Upper lobe of left lung (tissue), 6 donors: ENCODE data around the gene NSD2. TPM values are rescaled to one million over a fixed set of nuclear protein-coding genes. Genes with fewer than 3 reads are reported as not detected.
"Not testable (repeated sequence)": the region's sequence is repeated elsewhere in the genome, so short reads cannot be mapped to it uniquely, and the experiment has no call there.

Experiments
- ATAC-seq, 2 donors: fragments of 200-7000 bp; cut with Tn5 transposase; one replicate each; pipeline ENCODE4 v1.9.1; 2022; ENCODE audit warnings: mild to moderate bottlenecking in 2 of 2, moderate library complexity in 2 of 2; ENCODE audit not compliant: low FRiP score in 2 of 2
- DNase-seq, 2 donors: peaks; one replicate each; pipeline ENCODE4 v3.0.0-alpha.2; 2019 to 2020
- H3K27ac ChIP-seq, 4 donors: fragments of 200-600 bp; sonication (generic); one replicate each; pipeline ENCODE4 v1.5.1; 2016 to 2019
- H3K27me3 ChIP-seq, 4 donors: fragments of 200-600 bp; sonication (generic); one replicate each; pipeline ENCODE4 v1.5.1; 2017 to 2019
- H3K36me3 ChIP-seq, 4 donors: fragments of 200-600 bp; sonication (generic); one replicate each; pipeline ENCODE4 v1.5.1; 2016 to 2019
- H3K4me1 ChIP-seq, 4 donors: fragments of 200-600 bp; sonication (generic); one replicate each; pipeline ENCODE4 v1.5.1; 2018 to 2019
- H3K4me3 ChIP-seq, 4 donors: fragments of 200-600 bp; sonication (generic); one replicate each; pipeline ENCODE4 v1.5.1; 2017 to 2019; ENCODE audit warnings: mild to moderate bottlenecking in 2 of 4, moderate library complexity in 1 of 4
- H3K9me3 ChIP-seq, 4 donors: fragments of 200-600 bp; sonication (generic); one replicate each; pipeline ENCODE4 v1.5.1; 2018 to 2019
- EP300 ChIP-seq, 4 donors: sonication (generic); formaldehyde crosslinking; IDR thresholded peaks; one replicate each; pipeline ENCODE4 v1.5.1; 2017; ENCODE audit warnings: antibody characterized with exemption in 4 of 4, control low read depth in 2 of 4
- POLR2A ChIP-seq, 4 donors: fragments of 450-650 bp; IDR thresholded peaks; one replicate each; pipeline ENCODE4 v1.5.1; 2016 to 2017; ENCODE audit warnings: antibody characterized with exemption in 4 of 4, mild to moderate bottlenecking in 2 of 4
- POLR2AphosphoS5 ChIP-seq, 2 donors: sonication (generic); formaldehyde crosslinking; IDR thresholded peaks; one replicate each; pipeline ENCODE4 v1.5.1; 2017; ENCODE audit warnings: antibody characterized with exemption in 2 of 2
- WGBS, 2 donors: methylation state at CpG; one replicate each; pipeline ENCODE4 v1.1.5; 2017 to 2018; 5-methylcytosine and 5-hydroxymethylcytosine counted together
- small RNA-seq, 4 donors: library from RNA; depleted of rRNA; stranded (forward); fragments of <200 nt; gene quantifications; one replicate each; pipeline ENCODE3, GENCODE V24; 2016
- total RNA-seq, 6 donors: library from RNA; depleted of rRNA in 4 of 6; stranded (reverse); fragments of >200 nt in 4 of 6; gene quantifications; one replicate each; pipeline versions ENCODE4 v1.1.0 to v1.2.1, GENCODE V29; 2016 to 2021
- TF ChIP-seq, protein P1 (sequence below), 6 experiments: fragments of 450-650 bp in 4 of 6; fragments of 200-600 bp in 2 of 6; sonication (generic) in 2 of 6; IDR thresholded peaks; one replicate each; pipeline ENCODE4 v1.5.1; 2016 to 2019; ENCODE audit warnings: antibody characterized with exemption in 6 of 6
- donor health status: DM: no; HTN: no; CAD: no; lungs with moderate emphysema.
- donor health status: DM: no; HTN: yes; CAD: no; lungs with severe emphysema.

The NSD2 gene
- total RNA-seq, 6 donors from 2014 or later: 35.7 to 164 (median 53.1) TPM

DNA sequence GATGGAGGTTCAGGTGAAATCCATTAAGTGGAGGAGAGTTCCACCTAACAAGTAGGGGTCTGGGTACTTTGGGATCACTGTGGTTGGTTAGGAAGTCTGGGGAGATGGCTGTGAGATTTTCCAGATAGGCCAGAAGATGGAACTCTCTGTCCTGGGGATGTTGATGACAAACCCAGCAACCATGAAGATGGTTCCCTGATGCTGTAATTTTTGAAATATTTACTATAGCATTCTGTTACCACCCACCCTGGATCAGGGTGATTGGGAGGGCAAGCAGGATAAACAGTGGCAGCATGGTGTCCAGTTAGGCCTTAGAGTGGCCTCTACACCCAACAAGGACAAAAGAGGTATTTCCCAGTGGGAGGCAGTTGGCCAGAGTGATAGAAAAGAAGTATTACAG is 153.5 kb downstream of the NSD2 start:
- H3K27ac ChIP-seq: no peak overlapping the region
- no peak for ATAC-seq

DNA sequence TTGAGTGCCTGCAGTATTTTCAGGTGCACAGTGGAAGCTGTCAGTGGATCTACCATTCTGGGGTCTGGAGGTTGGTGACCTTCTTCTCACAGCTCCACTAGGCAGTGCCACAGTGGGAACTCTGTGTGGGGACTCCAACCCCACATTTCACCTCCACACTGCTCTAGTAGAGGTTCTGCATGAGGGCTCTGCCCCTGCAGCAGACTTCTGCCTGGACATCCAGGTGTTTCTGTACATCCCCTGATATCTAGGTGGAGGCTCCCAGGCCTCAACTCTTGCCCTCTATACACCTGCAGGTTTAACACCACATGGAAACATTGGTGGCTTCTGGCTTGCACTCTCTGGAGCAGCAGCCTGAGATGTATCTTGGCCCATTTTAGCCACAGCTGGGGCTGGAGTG is 154.6 kb downstream of the NSD2 start:
- DNase-seq (no peak), ATAC-seq (no peak)
- Histone ChIP-seq H3K36me3 (no peaks in the 10 kb centered on the region), H3K27ac (no peak overlapping the region), H3K27me3 (no peaks in the 10 kb centered on the region), H3K4me1 (no peaks in the 10 kb centered on the region), H3K9me3 (no peaks in the 10 kb centered on the region), H3K4me3 (no peak overlapping the region)
- TF ChIP-seq, protein P1, sequence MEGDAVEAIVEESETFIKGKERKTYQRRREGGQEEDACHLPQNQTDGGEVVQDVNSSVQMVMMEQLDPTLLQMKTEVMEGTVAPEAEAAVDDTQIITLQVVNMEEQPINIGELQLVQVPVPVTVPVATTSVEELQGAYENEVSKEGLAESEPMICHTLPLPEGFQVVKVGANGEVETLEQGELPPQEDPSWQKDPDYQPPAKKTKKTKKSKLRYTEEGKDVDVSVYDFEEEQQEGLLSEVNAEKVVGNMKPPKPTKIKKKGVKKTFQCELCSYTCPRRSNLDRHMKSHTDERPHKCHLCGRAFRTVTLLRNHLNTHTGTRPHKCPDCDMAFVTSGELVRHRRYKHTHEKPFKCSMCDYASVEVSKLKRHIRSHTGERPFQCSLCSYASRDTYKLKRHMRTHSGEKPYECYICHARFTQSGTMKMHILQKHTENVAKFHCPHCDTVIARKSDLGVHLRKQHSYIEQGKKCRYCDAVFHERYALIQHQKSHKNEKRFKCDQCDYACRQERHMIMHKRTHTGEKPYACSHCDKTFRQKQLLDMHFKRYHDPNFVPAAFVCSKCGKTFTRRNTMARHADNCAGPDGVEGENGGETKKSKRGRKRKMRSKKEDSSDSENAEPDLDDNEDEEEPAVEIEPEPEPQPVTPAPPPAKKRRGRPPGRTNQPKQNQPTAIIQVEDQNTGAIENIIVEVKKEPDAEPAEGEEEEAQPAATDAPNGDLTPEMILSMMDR (IDR thresholded peaks at IDR 0.05): no peak
- TF ChIP-seq EP300 (IDR thresholded peaks at IDR 0.05) (no peak), POLR2AphosphoS5 (IDR thresholded peaks at IDR 0.05) (no peak), POLR2A (IDR thresholded peaks at IDR 0.05) (no peak)

More for the DNA sequence above, 153.5 kb downstream of the NSD2 start:
- Histone ChIP-seq H3K36me3 (no peaks in the 10 kb centered on the region), H3K4me1 (no peaks in the 10 kb centered on the region), H3K27me3 (no peaks in the 10 kb centered on the region), H3K9me3 (no peaks in the 10 kb centered on the region), H3K4me3 (no peak overlapping the region)
- no peak for DNase-seq
- TF ChIP-seq, protein P1 (IDR thresholded peaks at IDR 0.05): no peak
- TF ChIP-seq EP300 (IDR thresholded peaks at IDR 0.05) (no peak), POLR2AphosphoS5 (IDR thresholded peaks at IDR 0.05) (no peak), POLR2A (IDR thresholded peaks at IDR 0.05) (no peak)

DNA sequence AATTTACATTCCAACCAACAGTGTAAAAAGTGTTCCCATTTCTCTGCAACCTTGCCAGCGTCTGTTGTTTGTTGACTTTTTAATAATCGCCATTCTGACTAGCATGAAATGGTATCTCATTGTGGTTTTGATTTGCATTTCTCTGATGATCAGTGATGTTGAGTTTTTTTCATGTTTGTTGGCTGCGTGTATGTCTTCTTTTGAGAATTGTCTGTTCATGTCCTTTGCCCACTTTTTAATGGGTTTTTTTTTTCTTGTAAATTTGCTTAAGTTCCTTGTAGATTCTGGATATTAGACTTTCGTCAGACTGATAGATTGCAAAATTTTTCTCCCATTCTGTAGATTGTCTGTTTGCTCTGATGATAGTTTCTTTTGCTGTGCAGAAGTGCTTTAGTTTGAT is 155.9 kb downstream of the NSD2 start:
- not testable (repeated sequence) for H3K4me1 ChIP-seq, H3K4me3 ChIP-seq, H3K27me3 ChIP-seq, H3K27ac ChIP-seq, H3K9me3 ChIP-seq, ATAC-seq, H3K36me3 ChIP-seq, DNase-seq
- 84 to 88% methylated on average over 4 of the region's 4 CpGs for WGBS, 2 donors

DNA sequence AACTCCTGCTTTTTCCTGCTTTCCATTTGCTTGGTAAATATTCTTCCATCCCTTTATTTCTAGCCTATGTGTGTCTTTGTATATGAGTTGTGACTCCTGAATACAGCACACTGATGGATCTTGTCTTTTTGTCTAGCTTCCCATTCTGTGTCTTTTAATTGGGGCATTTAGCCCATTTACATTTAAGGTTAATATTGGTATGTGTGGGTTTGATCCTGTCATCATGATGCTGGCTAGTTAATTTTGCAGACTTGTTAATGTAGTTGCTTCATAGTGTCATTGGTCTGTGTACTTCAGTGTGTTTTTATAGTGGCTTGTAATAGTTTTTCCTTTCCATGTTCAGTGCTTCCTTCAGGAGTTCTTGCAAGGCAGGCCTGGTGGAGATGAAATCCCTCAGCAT is 160.0 kb downstream of the NSD2 start:
- H3K4me1 ChIP-seq, ATAC-seq, H3K36me3 ChIP-seq, DNase-seq, H3K27ac ChIP-seq, H3K27me3 ChIP-seq, H3K4me3 ChIP-seq, H3K9me3 ChIP-seq: not testable (repeated sequence)

Small RNA genes within 50 kb of the gene (small RNA-seq; reads per million reads assigned to genes)
- gene SCARNA22: 5.7 to 54.2 (median 30.0) reads per million in 4 donors

Other genes starting within 250 kb of the NSD2 start
- 10 to 100 TPM in 1 of 6 donors, 1 to 10 TPM in 4, under 1 TPM in 1; 0.59 to 17.8 (median 2.5) TPM for gene FAM53A, start 187.1 kb upstream of the NSD2 start, total RNA-seq
- 10 to 100 TPM; 33.0 to 51.1 (median 38.0) TPM for gene SLBP, start 159.1 kb upstream of the NSD2 start, total RNA-seq
- gene TMEM129, start 150.1 kb upstream of the NSD2 start, total RNA-seq: 10 to 100 TPM; 38.9 to 99.1 (median 49.6) TPM
- gene TACC3, start 149.9 kb upstream of the NSD2 start, total RNA-seq: 10 to 100 TPM in 5 of 6 donors, 1 to 10 TPM in 1; 8.9 to 47.4 (median 21.9) TPM
- 10 to 100 TPM; 18.5 to 92.2 (median 24.4) TPM for gene FGFR3, start 78.1 kb upstream of the NSD2 start, total RNA-seq
- gene LETM1, start 15.2 kb upstream of the NSD2 start, total RNA-seq: 10 to 100 TPM; 31.4 to 98.5 (median 47.8) TPM
- 10 to 100 TPM; 16.7 to 43.0 (median 27.3) TPM for gene NELFA, start 137.6 kb downstream of the NSD2 start, total RNA-seq
- gene NAT8L, start 187.9 kb downstream of the NSD2 start, total RNA-seq: under 1 TPM in 4 of 6 donors, not detected in 2; 0.15 to 0.37 (median 0.30) TPM